ENCODE data around the gene SIAE. TPM values are rescaled to one million over a fixed set of nuclear protein-coding genes. Genes with fewer than 3 reads are reported as not detected.
A peak's percentile ranks its signal among the peaks of the same experiment; 100 is the strongest.

The SIAE gene
- total and polyA plus RNA-seq, 2 of the 4 experiments (the other 2 are of a cell fraction) = 4.7 to 12.0 TPM

DNA sequence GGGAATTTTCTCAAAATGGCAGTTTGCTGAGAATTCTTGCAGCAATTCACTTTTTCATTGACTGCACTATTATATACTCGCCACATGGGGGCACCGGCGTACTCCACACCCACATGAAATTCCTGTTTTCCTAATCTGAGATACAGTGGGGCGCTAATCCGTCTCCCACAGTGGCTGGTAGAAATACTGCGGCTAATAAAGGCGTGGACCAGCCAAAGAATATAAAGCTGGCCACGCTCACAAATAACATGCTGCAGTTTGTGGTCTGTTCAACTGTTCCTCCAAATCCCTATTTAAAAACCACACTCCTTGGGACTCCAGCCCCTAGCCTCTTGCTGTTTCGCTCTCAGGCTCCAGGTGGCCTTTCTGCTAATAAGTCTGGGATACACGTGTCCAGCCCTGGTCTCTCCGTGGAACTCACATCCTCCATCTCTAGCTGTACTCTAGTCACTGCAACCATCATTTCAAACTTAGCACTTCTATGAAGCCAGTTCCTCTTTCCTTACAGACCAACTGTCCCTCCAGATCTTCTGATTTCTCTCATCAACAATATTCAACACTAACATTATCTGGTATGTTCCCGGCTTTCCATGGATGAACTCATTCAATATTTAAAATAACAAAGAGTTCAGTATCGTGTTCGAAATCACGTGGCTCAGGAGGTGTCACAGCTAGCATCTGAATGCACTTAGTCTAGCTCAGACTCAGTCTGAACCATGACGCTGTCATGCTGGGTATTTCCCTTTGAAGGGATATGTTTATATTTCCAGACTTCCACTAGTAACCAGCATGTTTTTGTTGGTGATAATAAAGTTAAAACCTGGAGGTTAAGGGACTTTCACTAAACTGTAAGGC, 28.9 kb downstream of the SIAE start (continued):
- TF ChIP-seq MAFK (IDR thresholded peaks at IDR 0.05; ENCODE audit: low read depth, low read length) = no peak

DNA sequence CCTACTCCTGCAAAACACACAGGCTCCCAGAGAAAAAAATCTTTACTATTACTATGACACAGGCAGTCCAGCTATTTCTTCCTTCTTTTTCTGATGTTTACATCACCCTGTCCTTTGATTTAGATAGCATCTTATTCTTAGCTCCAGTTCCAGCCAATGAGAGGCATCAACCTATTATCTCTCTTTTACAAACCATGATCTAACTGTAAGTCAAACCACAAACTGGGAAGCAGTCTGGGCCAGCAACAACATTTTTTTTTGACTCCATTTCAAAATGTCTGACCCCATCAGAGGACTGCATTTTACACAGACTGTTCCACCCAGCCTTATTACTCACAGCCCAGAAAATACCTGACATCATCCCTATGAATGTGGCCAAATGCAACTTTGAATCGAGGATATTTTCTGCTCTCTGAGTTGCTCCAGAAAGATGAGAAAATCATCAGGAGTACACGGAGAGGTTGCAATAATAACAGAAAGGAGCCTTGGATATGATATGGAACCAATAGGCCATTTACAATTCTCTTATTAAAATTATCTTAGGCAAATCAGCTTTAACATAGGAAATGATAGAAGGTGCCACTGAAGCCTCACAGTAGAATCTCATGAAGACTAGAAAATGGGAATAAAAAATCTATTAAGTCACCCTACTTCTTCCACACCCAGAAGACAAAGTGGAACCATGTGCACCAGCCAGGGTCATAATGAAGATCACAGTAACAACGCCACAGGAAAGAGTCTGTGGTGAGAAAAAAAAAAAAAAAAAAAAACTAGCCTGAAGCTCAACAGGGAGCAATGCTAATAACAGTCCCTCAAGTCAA, 29.7 kb downstream of the SIAE start:
- Histone ChIP-seq H2BK5ac (ENCODE audit: low read depth, low read length, poor library complexity, severe bottlenecking) (peak overlapping the region; percentile 41), H3K23ac (ENCODE audit: low read depth, low read length) (no peak overlapping the region), H3K27ac (ENCODE audit: insufficient read depth, low read length) (peak overlapping the region; percentile 27; the same call in 1 of the 2 replicates), H3K56ac (ENCODE audit: extremely low read depth, insufficient read depth, low read length) (no peak overlapping the region), H2BK15ac (ENCODE audit: low read depth, low read length) (no peak overlapping the region), H3K4me2 (ENCODE audit: low read depth, low read length) (peak overlapping the region; percentile 67), H3K27me3 (ENCODE audit: control insufficient read depth, insufficient read depth, low read length) (no peaks in the 10 kb centered on the region), H4K5ac (ENCODE audit: low read depth, low read length) (no peak overlapping the region), H3K36me3 (ENCODE audit: control insufficient read depth, insufficient read depth, low read length) (0 out of 2 replicates have a peak, but pooled peaks cover 1% of the 10 kb centered on the region), H2AFZ (replicated peaks; ENCODE audit: low read length, poor library complexity) (no peak overlapping the region), H2BK120ac (ENCODE audit: low read depth, low read length) (no peak overlapping the region), H3K4me1 (ENCODE audit: control insufficient read depth, insufficient read depth, low read length) (peaks cover 6% of the 10 kb centered on the region), H3K14ac (replicated peaks; ENCODE audit: low read depth, low read length) (no peak overlapping the region), H4K8ac (ENCODE audit: low read depth in 2 of 2, low read length in 2 of 2) (no peak overlapping the region), H3K4me3 (ENCODE audit: insufficient read depth, low read depth, low read length) (no peak overlapping the region), H3K18ac (ENCODE audit: low read depth, low read length) (no peak overlapping the region), H3K9me1 (ENCODE audit: insufficient read depth, low read length) (peaks cover 6% of the 10 kb centered on the region; the same call in 1 of the 2 replicates), H4K91ac (ENCODE audit: insufficient read depth, low read depth, low read length) (peak overlapping the region; percentile 16; the same call in 1 of the 2 replicates), H3K9me3 (ENCODE audit: control insufficient read depth, insufficient read depth, low read length) (no peaks in the 10 kb centered on the region), H4K20me1 (ENCODE audit: insufficient read depth, low read length) (no peaks in the 10 kb centered on the region; the same call in 1 of the 2 replicates), H2AK9ac (replicated peaks; ENCODE audit: low read depth, low read length, poor library complexity) (no peak overlapping the region), H2BK20ac (ENCODE audit: low read depth, low read length) (no peak overlapping the region), H3K9ac (ENCODE audit: low read depth, low read length) (peak overlapping the region; percentile 38; the same call in 1 of the 2 replicates), H3K79me1 (ENCODE audit: low read depth in 1 of 2, low read length in 2 of 2) (no peaks in the 10 kb centered on the region), H2AK5ac (ENCODE audit: low read depth, low read length) (no peak overlapping the region), H3K4ac (ENCODE audit: low read depth, low read length) (no peak overlapping the region)
- TF ChIP-seq RCOR1 (IDR thresholded peaks at IDR 0.05; ENCODE audit: insufficient replicate concordance, low read length) (peak; percentile 15), NFE2L2 (IDR thresholded peaks at IDR 0.05; ENCODE audit: low read depth, low read length) (no peak), FOS (IDR thresholded peaks at IDR 0.05; ENCODE audit: low read depth, low read length) (peak; percentile 42; the same call in 1 of the 2 replicates), CEBPB (IDR thresholded peaks at IDR 0.05; ENCODE audit: low read depth, low read length) (peak; percentile 45; the same call in 1 of the 2 replicates), MAFK (IDR thresholded peaks at IDR 0.05; ENCODE audit: low read depth, low read length) (0 out of 2 replicates have a peak, but pooled peaks have one; percentile 1)
- peak; percentile 73 for ATAC-seq (ENCODE audit: low read depth)
- in situ Hi-C loops (cut with MboI; ENCODE audit: low sequenced_read_pairs) (loop anchor here (10.0 to 25.0 kb wide), 2 partner anchors 191 to 943 kb away; partner anchors contain the start of gene STT3A), dilution Hi-C loops (cut with HindIII; ENCODE audit: low sequenced_read_pairs, unreplicated experiment) (no loop called here), intact Hi-C loops (cut with micrococcal nuclease) (loop anchor here (1.0 to 5.0 kb wide), 4 partner anchors 119 to 308 kb away; partner anchors contain the start of gene CCDC15)
- peak; percentile 97 for DNase-seq
- ChIA-PET POLR2A (ENCODE audit: unreplicated experiment) (no interaction called here), CTCF (interaction anchor here (0.6 to 2.6 kb wide), 11 partner anchors 10 to 572 kb away, joined by 3 to 10 read pairs (median 3); no protein-coding TSS in a partner anchor)
- BruUV-seq (replicated peaks) = no TSS peak
- no CpG with 5 or more reads among the region's 3 CpGs for WGBS, 2 experiments (ENCODE audit: extremely low coverage in 2 of 2, insufficient read length in 1 of 2)
